Epithelial cell of esophagus (primary cell): ENCODE data around the gene PSMD1.
A peak's percentile ranks its signal among the peaks of the same experiment; 100 is the strongest.

ENCODE experiments used
- DNase-seq: peaks from one replicate; pipeline ENCODE4 v3.0.0; 2010; ENCODE audit warnings: low read depth
- H3K4me3 ChIP-seq: 2 replicates; pipeline ENCODE4 v1.5.1; 2011; ENCODE audit warnings: mild to moderate bottlenecking, low read length, control low read depth
- CTCF ChIP-seq: IDR thresholded peaks from 2 replicates; pipeline ENCODE4 v1.5.1; 2011; ENCODE audit warnings: low read depth, mild to moderate bottlenecking, low read length, control low read depth, inconsistent platforms; ENCODE audit not compliant: insufficient read depth; ENCODE audit errors: missing control alignments

Gene PSMD1

GRCh38 chr2:231127936-231128335 is 71.3 kb downstream of the PSMD1 start:
- peak; percentile 38 for DNase-seq
- no peak for TF ChIP-seq CTCF
- H3K4me3 ChIP-seq: no peak overlapping the region

- DNase-seq: no peak
- TF ChIP-seq CTCF: no peak
- H3K4me3 ChIP-seq: no peak overlapping the region
Observed at GRCh38 chr2:231128541-231128940, 71.9 kb downstream of the PSMD1 start.

DNA sequence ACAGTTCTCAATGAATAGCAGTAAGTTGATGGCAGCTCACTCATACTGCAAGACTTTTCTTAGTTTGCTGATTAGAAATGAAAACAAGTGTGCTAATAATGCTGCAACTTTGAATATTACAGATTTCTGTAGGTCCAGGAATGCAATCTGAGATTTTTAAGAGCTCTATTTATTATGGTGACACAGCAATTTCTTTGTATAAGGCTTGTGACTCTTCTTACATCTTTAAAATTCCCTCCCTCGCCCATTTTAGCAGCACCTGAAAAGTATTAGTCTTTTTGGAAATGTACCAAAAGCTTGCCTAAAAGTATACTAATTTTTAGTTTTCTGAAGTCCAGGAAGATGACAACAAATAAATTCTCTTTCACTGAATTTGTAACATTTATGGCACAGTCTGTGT is 72.5 kb downstream of the PSMD1 start:
- no peak overlapping the region for H3K4me3 ChIP-seq
- DNase-seq: no peak
- TF ChIP-seq CTCF: no peak

DNA sequence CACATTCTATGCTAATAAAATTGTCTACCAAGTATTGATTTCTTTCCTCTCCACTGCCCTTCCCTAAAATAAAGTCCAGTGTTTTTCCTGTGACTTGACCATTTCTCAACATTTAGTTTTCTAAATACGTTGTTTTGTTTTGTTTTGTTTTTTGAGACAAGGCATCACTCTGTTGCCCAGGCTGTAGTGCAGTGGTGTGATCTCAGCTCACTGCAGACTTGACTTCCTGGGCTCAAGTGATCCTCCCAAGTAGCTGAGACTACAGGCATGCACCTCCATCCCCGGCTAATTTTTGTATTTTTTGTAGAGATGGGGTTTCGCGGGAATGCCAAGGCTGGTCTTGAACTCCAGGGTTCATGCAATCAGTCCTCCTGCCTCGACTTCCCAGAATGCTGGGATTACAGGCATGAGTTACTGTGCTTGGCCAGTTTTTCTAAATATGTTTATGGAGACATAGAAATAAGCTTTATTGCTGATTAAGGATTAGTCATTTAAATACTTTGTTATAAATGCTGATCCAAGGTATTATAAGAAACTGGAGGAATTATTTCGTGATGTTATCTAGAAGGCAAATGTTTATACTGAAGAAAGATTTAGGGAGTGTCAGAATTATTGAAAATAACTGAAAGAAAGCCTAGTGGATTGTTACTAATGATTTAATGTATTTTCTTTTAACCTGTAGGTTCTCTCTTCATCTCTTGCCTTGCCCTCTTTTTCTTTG is 73.8 kb downstream of the PSMD1 start:
- no peak for TF ChIP-seq CTCF
- no peak overlapping the region for H3K4me3 ChIP-seq
- no peak for DNase-seq

GRCh38 chr2:231132129-231132528 is 75.5 kb downstream of the PSMD1 start:
- peak; percentile 27 for DNase-seq
- TF ChIP-seq CTCF: no peak
- H3K4me3 ChIP-seq: no peak overlapping the region

GRCh38 chr2:231133365-231134099 is 76.9 kb downstream of the PSMD1 start:
- no peak for TF ChIP-seq CTCF
- no peak overlapping the region for H3K4me3 ChIP-seq
- peak; percentile 53 for DNase-seq
